HFFc6 (cell line): ENCODE measurements around the gene TNNC1. TPM values are rescaled to one million over a fixed set of nuclear protein-coding genes. Genes with fewer than 3 reads are reported as not detected.

ENCODE experiments used
- DNase-seq: peaks from one replicate; pipeline ENCODE4 v3.0.0-alpha.2; 2018
- H3K27ac Mint-ChIP-seq: 2 replicates; pipeline ENCODE4 v1.8.0; 2020; ENCODE audit warnings: mild to moderate bottlenecking, mixed read lengths
- H3K27me3 Mint-ChIP-seq: 2 replicates; pipeline ENCODE4 v1.8.0; 2021; ENCODE audit warnings: mild to moderate bottlenecking, moderate library complexity, mixed read lengths; ENCODE audit not compliant: insufficient read depth
- H3K36me3 Mint-ChIP-seq: 2 replicates; pipeline ENCODE4 v1.8.0; 2021; ENCODE audit warnings: low read depth, mixed read lengths
- H3K4me1 Mint-ChIP-seq: 2 replicates; pipeline ENCODE4 v1.8.0; 2020; ENCODE audit warnings: low read depth, mixed read lengths
- H3K4me3 Mint-ChIP-seq: 2 replicates; pipeline ENCODE4 v1.8.0; 2020; ENCODE audit warnings: mild to moderate bottlenecking, moderate library complexity, mixed read lengths
- H3K9me3 Mint-ChIP-seq: 2 replicates; pipeline ENCODE4 v1.8.0; 2020; ENCODE audit warnings: mild to moderate bottlenecking, mixed read lengths
- CTCF ChIP-seq: fragments of 200-600 bp; sonication (generic); IDR thresholded peaks from 2 replicates; pipeline ENCODE4 v1.5.0; 2021; ENCODE audit warnings: antibody characterized with exemption, mild to moderate bottlenecking
- total RNA-seq, 6 experiments: library from RNA; stranded (reverse); fragmentation: NEBNext Ultra II Directional; extraction: Animal tissue kit (Norgen Biotek cat#: 25700); gene quantifications; 2 replicates in 1 of 6; 3 replicates in 5 of 6; pipeline ENCODE4 v1.2.3, GENCODE V29; 2021

TNNC1 gene
- total RNA-seq, 6 experiments from 2014 or later, result 0.35 to 0.55 (median 0.53) TPM; not detected in 2

DNA sequence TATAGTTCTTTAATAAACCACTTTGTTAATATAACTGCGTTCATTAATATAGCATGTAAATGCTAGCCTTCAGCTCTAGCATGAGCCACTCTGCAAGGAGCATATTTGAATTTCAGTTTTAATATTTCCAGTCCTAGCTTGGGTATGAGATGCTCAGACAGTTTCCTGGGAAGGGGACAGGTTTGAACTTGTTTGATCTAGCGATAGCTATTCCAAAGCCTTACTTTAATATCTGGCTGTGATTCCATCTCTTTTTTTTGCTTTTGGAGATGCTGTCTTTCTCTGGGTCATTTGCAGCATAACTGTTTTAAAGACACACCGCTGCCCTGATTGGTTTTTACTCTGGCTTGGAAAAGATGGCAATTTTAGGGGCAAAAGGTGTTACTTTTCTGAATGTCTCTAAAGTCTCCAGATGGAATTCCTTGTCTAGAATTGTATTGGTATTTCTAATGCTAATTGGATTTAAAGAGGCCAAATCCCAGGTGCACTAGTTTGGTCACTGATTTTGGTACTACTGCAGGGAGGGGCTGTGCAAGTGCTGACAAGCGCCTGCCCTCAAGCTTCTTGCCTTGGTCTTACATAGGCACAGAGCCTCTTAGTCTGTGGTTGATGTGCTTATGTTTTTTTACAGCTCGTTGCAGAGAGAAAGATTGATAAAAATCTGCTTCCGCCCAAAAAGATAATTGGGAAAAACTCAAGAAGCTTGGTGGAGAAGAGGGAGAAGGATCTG lies 4.4 kb upstream of the TNNC1 start:
- Mint-ChIP-seq H3K27ac (no peak overlapping the region), H3K9me3 (no peaks in the 10 kb centered on the region), H3K4me3 (no peak overlapping the region), H3K27me3 (peaks cover 7% of the 10 kb centered on the region), H3K36me3 (peaks cover 28% of the 10 kb centered on the region), H3K4me1 (peaks cover 32% of the 10 kb centered on the region)
- no peak for DNase-seq
- TF ChIP-seq CTCF, result no peak

DNA sequence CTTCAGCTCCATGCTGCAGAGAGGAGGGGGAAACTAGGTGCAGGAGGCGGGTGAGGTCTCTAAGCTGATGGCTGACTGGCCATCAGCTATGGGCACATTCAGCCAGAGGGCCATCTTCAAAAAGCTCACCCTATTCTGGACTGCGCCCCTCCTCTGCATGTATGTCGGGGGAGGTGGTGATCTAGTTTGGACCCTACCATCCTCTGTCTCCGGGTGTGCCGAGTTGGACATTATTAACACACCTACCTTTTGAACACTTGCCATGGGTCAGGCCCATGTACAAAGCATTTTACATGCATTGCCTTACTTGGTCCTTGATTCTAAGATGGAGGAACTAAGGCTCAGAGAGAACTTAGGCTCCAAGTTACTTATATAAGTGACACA lies 3.0 kb upstream of the TNNC1 start:
- no peak for DNase-seq
- H3K4me3 Mint-ChIP-seq, result peak overlapping the region; percentile 99
- H3K9me3 Mint-ChIP-seq, result no peaks in the 10 kb centered on the region
- H3K27ac Mint-ChIP-seq, result peak overlapping the region; percentile 92
- peaks cover 25% of the 10 kb centered on the region for H3K36me3 Mint-ChIP-seq
- no peak for TF ChIP-seq CTCF
- H3K27me3 Mint-ChIP-seq, result peaks cover 7% of the 10 kb centered on the region
- peaks cover 32% of the 10 kb centered on the region for H3K4me1 Mint-ChIP-seq

DNA sequence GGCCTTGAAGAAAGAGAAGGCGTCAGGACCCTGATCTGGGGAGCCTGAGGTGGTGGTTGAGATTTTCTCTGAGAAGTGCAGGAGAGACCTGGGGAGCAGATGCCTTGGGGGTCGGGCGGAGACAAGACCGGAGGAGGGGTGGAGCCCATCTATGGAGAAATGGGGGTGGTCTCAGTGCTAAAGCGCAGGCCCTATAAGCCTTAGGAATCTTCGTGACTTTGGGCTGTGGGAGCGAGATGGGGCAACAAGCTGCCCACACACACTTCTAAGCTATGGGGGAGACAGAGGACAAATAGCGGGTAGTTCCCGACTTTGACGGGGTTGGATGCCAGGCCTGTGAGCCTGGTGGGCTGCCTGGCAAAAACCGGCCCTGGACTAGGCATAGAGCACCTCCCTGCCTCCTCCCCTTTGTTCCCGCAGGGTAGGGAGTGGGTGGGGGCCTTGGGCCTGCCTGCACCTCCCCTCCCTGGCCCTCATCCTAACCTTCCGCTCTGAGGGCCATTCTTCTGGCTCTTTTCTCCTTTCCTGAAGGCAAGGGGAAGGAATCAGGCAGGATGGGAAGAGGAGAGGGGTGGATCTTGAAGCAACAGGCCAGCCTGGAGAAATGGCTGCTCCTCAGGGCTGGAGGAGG lies 2.4 kb upstream of the TNNC1 start:
- peaks cover 7% of the 10 kb centered on the region for H3K27me3 Mint-ChIP-seq
- peaks cover 24% of the 10 kb centered on the region for H3K36me3 Mint-ChIP-seq
- H3K4me1 Mint-ChIP-seq, result peaks cover 32% of the 10 kb centered on the region
- DNase-seq, result no peak
- TF ChIP-seq CTCF, result no peak
- peak overlapping the region; percentile 92 for H3K27ac Mint-ChIP-seq
- H3K4me3 Mint-ChIP-seq, result peak overlapping the region; percentile 99
- H3K9me3 Mint-ChIP-seq, result no peaks in the 10 kb centered on the region

- Mint-ChIP-seq H3K27ac (peak within 1 kb of the TSS; percentile 92), H3K36me3 (peaks cover 20% of the 10 kb centered on the region), H3K9me3 (no peaks in the 10 kb centered on the region), H3K4me1 (peaks cover 27% of the 10 kb centered on the region), H3K27me3 (peaks cover 7% of the 10 kb centered on the region), H3K4me3 (peak within 1 kb of the TSS; percentile 99)
- peak; percentile 61 for DNase-seq
- no peak for TF ChIP-seq CTCF
Observed at GRCh38 chr3:52455283-52456168, 1.7 kb upstream of the TNNC1 start, which contains the start of gene NISCH. Gene NISCH (plus strand): TSS chr3:52455604. CDS start chr3:52455642, 38 bp downstream.

- H3K27me3 Mint-ChIP-seq, result peaks cover 7% of the 10 kb centered on the region
- H3K36me3 Mint-ChIP-seq, result peaks cover 14% of the 10 kb centered on the region
- no peak for DNase-seq
- no peak for TF ChIP-seq CTCF
- H3K4me1 Mint-ChIP-seq, result peaks cover 27% of the 10 kb centered on the region
- no peaks in the 10 kb centered on the region for H3K9me3 Mint-ChIP-seq
- peak overlapping the region; percentile 99 for H3K4me3 Mint-ChIP-seq
- peak overlapping the region; percentile 88 for H3K27ac Mint-ChIP-seq
Observed at GRCh38 chr3:52454938-52455282, 1.1 kb upstream of the TNNC1 start.
